DOHH2 (cell line): ENCODE data around the gene ABCC11.

Source experiments
- CTCF ChIP-seq: fragments of 200-600 bp; sonication (generic); IDR thresholded peaks from one replicate; pipeline ENCODE4 v1.5.1; 2014; ENCODE audit warnings: antibody characterized with exemption, mild to moderate bottlenecking, low read depth, low read length; ENCODE audit not compliant: poor library complexity, severe bottlenecking
- EZH2phosphoT487 ChIP-seq: fragments of 200-600 bp; sonication (generic); IDR thresholded peaks from 2 replicates; pipeline ENCODE4 v1.6.1; 2017; ENCODE audit warnings: borderline replicate concordance, mild to moderate bottlenecking, antibody characterized with exemption, low read length, moderate library complexity, mixed read lengths

GRCh38 chr16:48246066-48246465 is 1.3 kb downstream of the ABCC11 start:
- TF ChIP-seq CTCF (no peak), EZH2phosphoT487 (no peak)
